SU-DHL-6 (cell line): ENCODE results near the gene ITGB8.

Experiments
- H2AFZ ChIP-seq: fragments of 200-600 bp; sonication (generic); 2 replicates; pipeline ENCODE4 v1.6.1; 2014; ENCODE audit warnings: low read depth, mild to moderate bottlenecking, moderate library complexity, mixed read lengths, antibody characterized with exemption, low read length; ENCODE audit not compliant: severe bottlenecking
- H3F3A ChIP-seq: fragments of 200-600 bp; shearing (Covaris generic); 2 replicates; pipeline ENCODE4 v1.6.0; 2016; ENCODE audit warnings: antibody characterized with exemption, mild to moderate bottlenecking; ENCODE audit not compliant: insufficient read depth
- H3K27ac ChIP-seq: fragments of 200-600 bp; sonication (generic); 2 replicates; pipeline ENCODE4 v1.5.1; 2016; ENCODE audit warnings: low read depth, mild to moderate bottlenecking, low read length, moderate library complexity, mixed read lengths
- H3K27me3 ChIP-seq: fragments of 200-600 bp; sonication (generic), shearing (Covaris generic); 2 replicates; pipeline ENCODE4 v1.6.0; 2014; ENCODE audit warnings: mild to moderate bottlenecking, low read length
- H3K36me3 ChIP-seq: fragments of 200-600 bp; sonication (generic); 2 replicates; pipeline ENCODE4 v1.6.1; 2014; ENCODE audit warnings: mild to moderate bottlenecking, low read length, mixed read lengths
- H3K4me2 ChIP-seq: fragments of 300-600, 200-600 bp; shearing (Covaris generic), sonication (generic); 2 replicates; pipeline ENCODE4 v1.6.0; 2014; ENCODE audit warnings: low read length, low read depth, mild to moderate bottlenecking; ENCODE audit not compliant: poor library complexity, severe bottlenecking
- H3K4me3 ChIP-seq: fragments of 200-600 bp; sonication (generic); 2 replicates; pipeline ENCODE4 v1.5.1; 2014; ENCODE audit warnings: antibody characterized with exemption, low read length, mild to moderate bottlenecking, mixed read lengths; ENCODE audit not compliant: insufficient read depth, poor library complexity, severe bottlenecking
- H3K79me2 ChIP-seq: fragments of 200-600 bp; sonication (generic); 2 replicates; pipeline ENCODE4 v1.6.1; 2014; ENCODE audit warnings: mild to moderate bottlenecking, low read length, moderate library complexity; ENCODE audit not compliant: insufficient read depth
- H3K9ac ChIP-seq: fragments of 200-600 bp; sonication (generic); 2 replicates; pipeline ENCODE4 v1.7.0; 2014; ENCODE audit warnings: mild to moderate bottlenecking, low read length
- H3K9me2 ChIP-seq: fragments of 200-600 bp; sonication (generic); replicated peaks from 2 replicates; pipeline ENCODE4 v1.6.1; 2014; ENCODE audit warnings: low read length; ENCODE audit not compliant: insufficient read depth
- H3K9me3 ChIP-seq: fragments of 200-600 bp; sonication (generic); 2 replicates; pipeline ENCODE4 v1.6.1; 2014; ENCODE audit warnings: low read length, mixed read lengths; ENCODE audit not compliant: insufficient read depth
- H4K20me1 ChIP-seq: fragments of 200-600 bp; sonication (generic); 2 replicates; pipeline ENCODE4 v1.6.1; 2014; ENCODE audit warnings: low read depth, mild to moderate bottlenecking, antibody characterized with exemption, low read length, moderate library complexity, mixed read lengths
- EZH2phosphoT487 ChIP-seq: fragments of 200-600 bp; sonication (generic), shearing (Covaris generic); conservative IDR thresholded peaks from 2 replicates; pipeline ENCODE4 v1.6.1; 2018; ENCODE audit warnings: mild to moderate bottlenecking, antibody characterized with exemption, low read length, moderate library complexity, mixed read lengths
- TF ChIP-seq, protein P1 (sequence below): fragments of 200-600 bp; sonication (generic); IDR thresholded peaks from one replicate; pipeline ENCODE4 v1.5.1; 2017; ENCODE audit warnings: antibody characterized with exemption, mild to moderate bottlenecking, low read length, moderate library complexity; ENCODE audit not compliant: insufficient read depth, poor library complexity, severe bottlenecking

ITGB8 gene

DNA sequence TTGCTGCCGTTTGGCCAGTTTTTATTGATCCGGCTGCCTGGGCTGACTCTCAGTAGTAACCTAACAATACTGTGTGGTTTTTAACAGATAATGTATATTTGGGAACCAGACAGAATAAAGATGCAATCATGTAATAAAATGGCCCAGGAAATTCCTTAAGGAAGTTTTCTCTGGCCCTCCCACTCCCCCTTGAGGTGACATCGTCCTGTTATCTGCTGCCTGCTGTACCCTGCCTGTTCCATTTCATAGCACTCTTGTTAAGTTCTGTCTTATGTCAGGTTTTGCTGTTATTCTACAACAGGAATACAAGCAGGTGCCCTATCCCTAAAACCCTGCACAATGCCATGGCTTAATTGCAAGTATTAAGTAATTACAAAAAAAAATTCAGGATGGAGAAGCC lies 12.5 kb downstream of the ITGB8 start:
- TF ChIP-seq, protein P1, sequence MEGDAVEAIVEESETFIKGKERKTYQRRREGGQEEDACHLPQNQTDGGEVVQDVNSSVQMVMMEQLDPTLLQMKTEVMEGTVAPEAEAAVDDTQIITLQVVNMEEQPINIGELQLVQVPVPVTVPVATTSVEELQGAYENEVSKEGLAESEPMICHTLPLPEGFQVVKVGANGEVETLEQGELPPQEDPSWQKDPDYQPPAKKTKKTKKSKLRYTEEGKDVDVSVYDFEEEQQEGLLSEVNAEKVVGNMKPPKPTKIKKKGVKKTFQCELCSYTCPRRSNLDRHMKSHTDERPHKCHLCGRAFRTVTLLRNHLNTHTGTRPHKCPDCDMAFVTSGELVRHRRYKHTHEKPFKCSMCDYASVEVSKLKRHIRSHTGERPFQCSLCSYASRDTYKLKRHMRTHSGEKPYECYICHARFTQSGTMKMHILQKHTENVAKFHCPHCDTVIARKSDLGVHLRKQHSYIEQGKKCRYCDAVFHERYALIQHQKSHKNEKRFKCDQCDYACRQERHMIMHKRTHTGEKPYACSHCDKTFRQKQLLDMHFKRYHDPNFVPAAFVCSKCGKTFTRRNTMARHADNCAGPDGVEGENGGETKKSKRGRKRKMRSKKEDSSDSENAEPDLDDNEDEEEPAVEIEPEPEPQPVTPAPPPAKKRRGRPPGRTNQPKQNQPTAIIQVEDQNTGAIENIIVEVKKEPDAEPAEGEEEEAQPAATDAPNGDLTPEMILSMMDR = no peak
- TF ChIP-seq EZH2phosphoT487 = no peak
- H3K27ac ChIP-seq = no peak overlapping the region
- no peaks in the 10 kb centered on the region for H3F3A ChIP-seq
- H3K9me3 ChIP-seq = no peaks in the 10 kb centered on the region
- H3K9me2 ChIP-seq = no peaks in the 10 kb centered on the region
- H3K4me3 ChIP-seq = no peak overlapping the region
- H3K9ac ChIP-seq = no peak overlapping the region
- H2AFZ ChIP-seq = no peak overlapping the region
- no peaks in the 10 kb centered on the region for H3K27me3 ChIP-seq
- no peaks in the 10 kb centered on the region for H3K79me2 ChIP-seq
- H3K36me3 ChIP-seq = no peaks in the 10 kb centered on the region
- H3K4me2 ChIP-seq = no peak overlapping the region
- no peaks in the 10 kb centered on the region for H4K20me1 ChIP-seq

GRCh38 chr7:20343941-20344340 lies 13.2 kb downstream of the ITGB8 start:
- no peaks in the 10 kb centered on the region for H3K36me3 ChIP-seq
- no peaks in the 10 kb centered on the region for H3K9me2 ChIP-seq
- no peak overlapping the region for H3K4me2 ChIP-seq
- H3K27me3 ChIP-seq = no peaks in the 10 kb centered on the region
- no peaks in the 10 kb centered on the region for H3F3A ChIP-seq
- H2AFZ ChIP-seq = no peak overlapping the region
- TF ChIP-seq, protein P1 = no peak
- TF ChIP-seq EZH2phosphoT487 = no peak
- no peaks in the 10 kb centered on the region for H4K20me1 ChIP-seq
- H3K4me3 ChIP-seq = no peak overlapping the region
- H3K9me3 ChIP-seq = no peaks in the 10 kb centered on the region
- no peak overlapping the region for H3K9ac ChIP-seq
- H3K27ac ChIP-seq = no peak overlapping the region
- no peaks in the 10 kb centered on the region for H3K79me2 ChIP-seq

DNA sequence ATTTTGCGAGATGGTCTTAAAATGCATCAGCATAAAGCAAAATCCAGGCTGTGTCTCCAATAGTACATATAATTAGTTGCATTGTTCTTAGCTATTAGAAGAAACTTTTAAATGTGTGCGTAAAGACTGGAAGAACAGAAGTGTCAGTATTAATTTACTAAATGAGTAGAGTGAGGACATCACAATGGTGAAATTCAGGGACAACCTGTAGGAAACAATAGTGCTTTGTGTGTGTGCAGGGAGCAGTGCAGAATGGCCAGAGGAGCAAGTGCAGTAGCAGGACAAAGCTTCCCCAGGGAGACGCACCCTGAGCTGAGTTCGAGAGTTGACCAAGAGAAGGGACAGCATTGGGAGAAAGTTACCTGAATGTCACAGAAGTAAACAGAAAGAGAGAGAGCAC lies 13.7 kb downstream of the ITGB8 start:
- no peaks in the 10 kb centered on the region for H3K9me2 ChIP-seq
- no peak overlapping the region for H3K4me2 ChIP-seq
- no peaks in the 10 kb centered on the region for H3F3A ChIP-seq
- H3K27me3 ChIP-seq = no peaks in the 10 kb centered on the region
- TF ChIP-seq, protein P1 = no peak
- no peak for TF ChIP-seq EZH2phosphoT487
- no peaks in the 10 kb centered on the region for H4K20me1 ChIP-seq
- H3K27ac ChIP-seq = no peak overlapping the region
- H2AFZ ChIP-seq = no peak overlapping the region
- H3K4me3 ChIP-seq = no peak overlapping the region
- no peaks in the 10 kb centered on the region for H3K79me2 ChIP-seq
- H3K36me3 ChIP-seq = no peaks in the 10 kb centered on the region
- no peaks in the 10 kb centered on the region for H3K9me3 ChIP-seq
- no peak overlapping the region for H3K9ac ChIP-seq
